GM23338 (cell line): ENCODE measurements around the gene MED9. TPM values are rescaled to one million over a fixed set of nuclear protein-coding genes. Genes with fewer than 3 reads are reported as not detected.

Experiments used
- ATAC-seq: fragments of 200-7000 bp; cut with Tn5 transposase; 3 replicates; pipeline ENCODE4 v1.9.1; 2020
- DNase-seq: peaks from one replicate; pipeline ENCODE4 v3.0.0-alpha.2; 2015; ENCODE audit warnings: low spot score
- H2AFZ ChIP-seq: fragments of 200-600 bp; sonication (generic); 2 replicates; pipeline ENCODE4 v1.8.0; 2016; ENCODE audit warnings: antibody characterized with exemption, mild to moderate bottlenecking, moderate library complexity
- H3F3A ChIP-seq: fragments of 200-600 bp; sonication (generic); replicated peaks from 2 replicates; pipeline ENCODE4 v1.8.0; 2017; ENCODE audit warnings: antibody characterized with exemption, mixed run types, low read depth
- H3K27ac ChIP-seq: fragments of 200-600 bp; sonication (generic); 2 replicates; pipeline ENCODE4 v1.6.1; 2016; ENCODE audit warnings: low read depth
- H3K27me3 ChIP-seq: fragments of 200-600 bp; sonication (generic); 2 replicates; pipeline ENCODE4 v1.8.0; 2016; ENCODE audit warnings: mild to moderate bottlenecking, mixed run types, moderate library complexity; ENCODE audit not compliant: insufficient read depth
- H3K36me3 ChIP-seq: fragments of 200-600 bp; sonication (generic); 2 replicates; pipeline ENCODE4 v1.8.0; 2016; ENCODE audit warnings: mild to moderate bottlenecking; ENCODE audit not compliant: insufficient read depth
- H3K4me1 ChIP-seq: fragments of 200-600 bp; sonication (generic); 2 replicates; pipeline ENCODE4 v1.8.0; 2016; ENCODE audit warnings: mild to moderate bottlenecking, moderate library complexity; ENCODE audit not compliant: insufficient read depth
- H3K4me2 ChIP-seq: fragments of 200-600 bp; sonication (generic); 2 replicates; pipeline ENCODE4 v1.7.1; 2017; ENCODE audit warnings: mixed run types
- H3K4me3 ChIP-seq: fragments of 200-600 bp; sonication (generic); 2 replicates; pipeline ENCODE4 v1.6.1; 2016; ENCODE audit warnings: mixed run types
- H3K79me2 ChIP-seq: fragments of 200-600 bp; sonication (generic); replicated peaks from 2 replicates; pipeline ENCODE4 v1.8.0; 2017; ENCODE audit warnings: mild to moderate bottlenecking; ENCODE audit not compliant: insufficient read depth
- H3K9me2 ChIP-seq: fragments of 200-600 bp; sonication (generic); 2 replicates; pipeline ENCODE4 v1.8.0; 2017; ENCODE audit not compliant: insufficient read depth
- H4K20me1 ChIP-seq: fragments of 200-600 bp; sonication (generic); replicated peaks from 2 replicates; pipeline ENCODE4 v1.8.0; 2017; ENCODE audit warnings: mild to moderate bottlenecking; ENCODE audit not compliant: insufficient read depth
- H3K27ac Mint-ChIP-seq: 2 replicates; pipeline ENCODE4 v1.8.0; 2020; ENCODE audit warnings: inconsistent platforms, mild to moderate bottlenecking, moderate library complexity, mixed read lengths
- H3K27me3 Mint-ChIP-seq: 3 replicates; pipeline ENCODE4 v1.8.0; 2022; ENCODE audit warnings: low read depth, mild to moderate bottlenecking, moderate library complexity, mixed read lengths, inconsistent platforms; ENCODE audit not compliant: insufficient read depth, poor library complexity
- H3K36me3 Mint-ChIP-seq: 3 replicates; pipeline ENCODE4 v1.8.0; 2021; ENCODE audit warnings: low read depth, mild to moderate bottlenecking, inconsistent platforms, moderate library complexity, mixed read lengths
- H3K4me1 Mint-ChIP-seq: 3 replicates; pipeline ENCODE4 v1.8.0; 2020; ENCODE audit warnings: mild to moderate bottlenecking, inconsistent platforms, mixed read lengths
- H3K4me3 Mint-ChIP-seq: 3 replicates; pipeline ENCODE4 v1.8.0; 2021; ENCODE audit warnings: moderate library complexity, mild to moderate bottlenecking, inconsistent platforms, mixed read lengths
- H3K9me3 Mint-ChIP-seq: 3 replicates; pipeline ENCODE4 v1.8.0; 2020; ENCODE audit warnings: moderate library complexity, mild to moderate bottlenecking, inconsistent platforms, mixed read lengths
- CREB1 ChIP-seq: fragments of 250-450 bp; sonication (Bioruptor Pico); IDR thresholded peaks from 2 replicates; pipeline ENCODE4 v1.5.0; 2020; ENCODE audit warnings: low read depth, mild to moderate bottlenecking, moderate library complexity
- ETS1 ChIP-seq: IDR thresholded peaks from 2 replicates; pipeline ENCODE4 v1.6.1; 2016; ENCODE audit warnings: antibody characterized with exemption
- EZH2 ChIP-seq: fragments of 200-600 bp; sonication (generic); IDR thresholded peaks from one replicate; pipeline ENCODE4 v1.8.0; 2017; ENCODE audit warnings: antibody characterized with exemption, mild to moderate bottlenecking, low read depth; ENCODE audit not compliant: unreplicated experiment
- EZH2phosphoT487 ChIP-seq: fragments of 200-600 bp; sonication (generic); IDR thresholded peaks from one replicate; pipeline ENCODE4 v1.8.1; 2018; ENCODE audit warnings: antibody characterized with exemption; ENCODE audit not compliant: unreplicated experiment
- JUNB ChIP-seq: IDR thresholded peaks from one replicate; pipeline ENCODE4 v1.6.1; 2016; ENCODE audit warnings: antibody characterized with exemption; ENCODE audit not compliant: unreplicated experiment
- NANOG ChIP-seq: IDR thresholded peaks from 2 replicates; pipeline ENCODE4 v1.6.1; 2016; ENCODE audit warnings: antibody characterized with exemption, borderline replicate concordance
- POLR2AphosphoS5 ChIP-seq: IDR thresholded peaks from 2 replicates; pipeline ENCODE4 v1.6.1; 2016; ENCODE audit warnings: antibody characterized with exemption, low read depth
- REST ChIP-seq: IDR thresholded peaks from one replicate; pipeline ENCODE4 v1.6.1; 2018; ENCODE audit warnings: antibody characterized with exemption; ENCODE audit not compliant: unreplicated experiment
- STAT1 ChIP-seq: IDR thresholded peaks from one replicate; pipeline ENCODE4 v1.6.1; 2016; ENCODE audit warnings: antibody characterized with exemption; ENCODE audit not compliant: unreplicated experiment
- ZNF114 ChIP-seq: fragments of 250-450 bp; sonication (Bioruptor Pico); IDR thresholded peaks from 2 replicates; pipeline ENCODE4 v1.5.0; 2020; ENCODE audit warnings: mild to moderate bottlenecking, moderate library complexity
- ZNF331 ChIP-seq: fragments of 250-450 bp; sonication (Bioruptor Pico); IDR thresholded peaks from 2 replicates; pipeline ENCODE4 v1.5.0; 2020; ENCODE audit warnings: low read depth, mild to moderate bottlenecking, moderate library complexity
- ZNF462 ChIP-seq: fragments of 250-450 bp; sonication (Bioruptor Pico); IDR thresholded peaks from 2 replicates; pipeline ENCODE4 v1.5.0; 2020; ENCODE audit warnings: mild to moderate bottlenecking, moderate library complexity
- polyA plus RNA-seq: library from polyadenylated mRNA; unstranded; fragments of >200 nt; fragmentation: Nextera tagmentation; extraction: Ambion mirVana; gene quantifications from 2 replicates; pipeline ENCODE4 v1.2.1, GENCODE V29; 2016
- total RNA-seq: library from RNA; depleted of rRNA; stranded (reverse); fragments of >200 nt; shearing (Covaris generic); gene quantifications from 2 replicates; pipeline ENCODE4 v1.2.3, GENCODE V29; 2014
- TF ChIP-seq, protein P1 (sequence below), 2 experiments: fragments of 200-600 bp in 1 of 2; sonication (generic) in 1 of 2; conservative IDR thresholded peaks; 2 replicates each; pipeline versions ENCODE4 v1.5.1 to v1.6.1; 2016 to 2017; ENCODE audit warnings: antibody characterized with exemption in 2 of 2, low read depth in 2 of 2, mild to moderate bottlenecking in 2 of 2, moderate library complexity in 1 of 2

The MED9 gene
- total and polyA plus RNA-seq, 2 experiments from 2014 or later = 17.3 to 19.9 TPM

GRCh38 chr17:17493249-17493985, 16.6 kb downstream of the MED9 start:
- peaks cover 29% of the 10 kb centered on the region for H3K4me1 ChIP-seq
- H3K4me1 Mint-ChIP-seq = peaks cover 37% of the 10 kb centered on the region
- no peak overlapping the region for H3K27ac ChIP-seq
- H2AFZ ChIP-seq = no peak overlapping the region
- peaks cover 33% of the 10 kb centered on the region for H3K27me3 Mint-ChIP-seq
- no peak overlapping the region for H3K27ac Mint-ChIP-seq
- peak overlapping the region; percentile 65 for H3K4me3 Mint-ChIP-seq
- DNase-seq (peak; percentile 45), ATAC-seq (no peak)
- H3K36me3 ChIP-seq = no peaks in the 10 kb centered on the region
- no peaks in the 10 kb centered on the region; the same call in 2 of the 3 replicates for H3K9me3 Mint-ChIP-seq
- peak overlapping the region; percentile 91; the same call in 1 of the 2 replicates for H3K4me3 ChIP-seq
- peaks cover 22% of the 10 kb centered on the region; the same call in 2 of the 3 replicates for H3K36me3 Mint-ChIP-seq
- TF ChIP-seq EZH2 = no peak
- TF ChIP-seq, protein P1, sequence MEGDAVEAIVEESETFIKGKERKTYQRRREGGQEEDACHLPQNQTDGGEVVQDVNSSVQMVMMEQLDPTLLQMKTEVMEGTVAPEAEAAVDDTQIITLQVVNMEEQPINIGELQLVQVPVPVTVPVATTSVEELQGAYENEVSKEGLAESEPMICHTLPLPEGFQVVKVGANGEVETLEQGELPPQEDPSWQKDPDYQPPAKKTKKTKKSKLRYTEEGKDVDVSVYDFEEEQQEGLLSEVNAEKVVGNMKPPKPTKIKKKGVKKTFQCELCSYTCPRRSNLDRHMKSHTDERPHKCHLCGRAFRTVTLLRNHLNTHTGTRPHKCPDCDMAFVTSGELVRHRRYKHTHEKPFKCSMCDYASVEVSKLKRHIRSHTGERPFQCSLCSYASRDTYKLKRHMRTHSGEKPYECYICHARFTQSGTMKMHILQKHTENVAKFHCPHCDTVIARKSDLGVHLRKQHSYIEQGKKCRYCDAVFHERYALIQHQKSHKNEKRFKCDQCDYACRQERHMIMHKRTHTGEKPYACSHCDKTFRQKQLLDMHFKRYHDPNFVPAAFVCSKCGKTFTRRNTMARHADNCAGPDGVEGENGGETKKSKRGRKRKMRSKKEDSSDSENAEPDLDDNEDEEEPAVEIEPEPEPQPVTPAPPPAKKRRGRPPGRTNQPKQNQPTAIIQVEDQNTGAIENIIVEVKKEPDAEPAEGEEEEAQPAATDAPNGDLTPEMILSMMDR (conservative IDR thresholded peaks at IDR 0.05; ENCODE audit: low read depth in 2 of 2) = no peak
- no peak for TF ChIP-seq ZNF114 (CRISPR knock-in tag)
- no peak for TF ChIP-seq EZH2phosphoT487
- no peak for TF ChIP-seq ZNF331 (CRISPR knock-in tag)
- TF ChIP-seq STAT1 = no peak
- no peak for TF ChIP-seq ETS1
- no peak for TF ChIP-seq ZNF462 (CRISPR knock-in tag)
- no peak for TF ChIP-seq NANOG
- TF ChIP-seq CREB1 = no peak
- TF ChIP-seq REST = no peak
- TF ChIP-seq JUNB = no peak
- no peak for TF ChIP-seq POLR2AphosphoS5
- peak overlapping the region; percentile 96 for H3K4me2 ChIP-seq
- peaks cover 3% of the 10 kb centered on the region for H3F3A ChIP-seq
- H3K79me2 ChIP-seq = no peaks in the 10 kb centered on the region
- peaks cover 25% of the 10 kb centered on the region for H3K27me3 ChIP-seq
- H4K20me1 ChIP-seq = peaks cover 33% of the 10 kb centered on the region; the same call in 1 of the 2 replicates
- H3K9me2 ChIP-seq = no peaks in the 10 kb centered on the region
